Measurements from ENCODE around the gene PET100.

The PET100 gene, protein sequence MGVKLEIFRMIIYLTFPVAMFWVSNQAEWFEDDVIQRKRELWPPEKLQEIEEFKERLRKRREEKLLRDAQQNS

DNA sequence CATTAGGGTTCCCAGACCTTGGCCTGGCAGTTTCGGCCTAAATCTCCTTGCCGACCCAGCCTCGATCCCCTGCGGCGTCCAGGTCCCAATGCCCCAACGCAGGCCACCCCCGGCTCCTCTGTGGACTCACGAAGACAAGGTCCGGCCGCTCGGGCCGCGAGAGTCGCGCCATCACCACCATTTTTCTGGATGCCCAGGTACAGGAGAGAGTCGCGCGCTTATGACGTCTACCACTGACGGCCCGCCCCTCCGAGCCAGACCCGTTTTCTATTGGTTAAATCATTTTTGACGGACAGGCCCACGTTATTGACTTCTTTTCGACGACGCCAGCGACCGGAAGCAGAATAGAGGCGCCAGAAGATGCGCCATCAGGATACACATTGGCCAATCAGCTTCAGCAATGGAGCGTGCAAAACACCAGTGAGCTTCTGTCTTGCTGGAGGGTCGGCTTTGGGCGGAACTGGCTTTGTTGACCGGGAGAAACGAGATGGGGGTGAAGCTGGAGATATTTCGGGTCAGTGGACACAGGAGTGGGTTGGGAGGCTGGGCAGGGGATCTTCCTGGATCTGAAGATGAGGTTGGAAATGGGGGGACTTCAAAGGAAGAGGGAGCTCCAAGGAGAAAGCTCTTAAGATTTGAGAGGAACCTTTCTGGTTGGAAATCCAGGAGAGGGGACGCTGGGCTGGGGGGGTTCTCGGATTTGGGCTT is at the start of gene PET100, which contains the start of gene XAB2:
TSS of gene PET100 (plus strand) at position 447 of the 708 bp plus-strand sequence. CDS start at position 488, 41 bp downstream.
TSS of gene XAB2 (minus strand) at position 199 of the 708 bp plus-strand sequence. CDS start at position 181, 18 bp downstream.
- DNase-seq (ENCODE audit: low spot score), result peak; percentile 98

DNA sequence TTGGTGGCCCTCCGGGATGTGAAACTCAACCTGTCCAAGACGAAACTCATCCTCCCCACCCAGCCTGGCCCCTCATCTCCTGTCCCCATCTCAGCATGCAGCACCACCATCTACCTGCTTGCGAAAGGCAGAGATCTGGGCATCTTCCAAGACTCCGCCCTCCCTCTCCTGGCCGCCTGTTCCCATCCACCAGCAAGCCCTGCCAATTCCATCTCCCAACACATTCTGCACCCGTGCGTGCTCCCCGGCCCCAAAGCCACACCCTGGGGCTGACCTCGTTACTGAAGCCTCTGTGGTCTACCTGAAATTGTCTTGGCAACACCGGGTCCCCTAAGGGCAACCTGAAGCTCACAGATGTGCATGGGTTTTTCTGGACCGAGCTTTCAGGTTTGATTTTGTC is 47.1 kb upstream of the PET100 start:
- no peak for DNase-seq (ENCODE audit: low spot score)

GRCh38 chr19:7589822-7590221 is 39.8 kb upstream of the PET100 start:
- no peak for DNase-seq (ENCODE audit: low spot score)

GRCh38 chr19:7590256-7590655 is 39.3 kb upstream of the PET100 start:
- DNase-seq (ENCODE audit: low spot score), result no peak

GRCh38 chr19:7595466-7596133 is 34.0 kb upstream of the PET100 start, which contains the start of gene CAMSAP3:
CAMSAP3 (plus strand) TSS chr19:7595863; CDS start chr19:7596003, 140 bp downstream.
- peak; percentile 76 for DNase-seq (ENCODE audit: low spot score)

DNA sequence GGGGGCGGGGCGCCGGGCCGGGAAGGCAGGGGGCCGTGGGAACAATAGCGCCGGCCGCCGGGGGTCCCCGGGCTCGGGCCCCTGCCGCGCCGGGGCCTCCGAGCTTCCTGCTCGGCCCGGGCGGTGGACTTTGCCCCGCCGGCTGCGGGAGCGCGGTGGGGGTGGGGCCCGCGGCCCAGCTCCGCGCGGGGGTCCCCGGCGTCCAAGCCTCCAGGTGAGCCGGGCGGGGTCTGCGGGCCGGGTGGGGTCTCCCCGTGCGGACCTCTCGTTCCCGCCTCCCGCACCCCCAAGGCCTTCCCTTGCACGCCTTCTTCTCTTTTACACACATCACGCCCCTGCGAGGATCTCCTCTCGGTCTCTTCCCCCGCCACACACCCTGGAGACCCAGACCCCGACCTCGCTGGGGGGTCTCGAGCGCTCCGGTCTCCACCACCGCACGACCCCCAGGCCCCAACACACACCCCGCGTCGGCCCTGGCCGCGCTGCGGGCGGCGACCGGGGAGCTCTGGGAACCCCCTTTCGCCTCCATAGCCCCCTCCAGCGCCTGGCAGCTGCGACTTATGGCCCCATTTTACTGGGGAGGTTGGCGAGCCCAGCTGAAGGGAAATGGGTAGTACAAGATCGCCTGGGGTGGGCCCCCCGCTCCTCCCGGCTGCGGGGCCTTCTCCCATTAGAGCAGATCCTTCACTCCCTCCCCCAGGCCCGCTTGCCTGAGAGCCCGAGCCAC is 33.2 kb upstream of the PET100 start:
- DNase-seq (ENCODE audit: low spot score), result no peak

DNA sequence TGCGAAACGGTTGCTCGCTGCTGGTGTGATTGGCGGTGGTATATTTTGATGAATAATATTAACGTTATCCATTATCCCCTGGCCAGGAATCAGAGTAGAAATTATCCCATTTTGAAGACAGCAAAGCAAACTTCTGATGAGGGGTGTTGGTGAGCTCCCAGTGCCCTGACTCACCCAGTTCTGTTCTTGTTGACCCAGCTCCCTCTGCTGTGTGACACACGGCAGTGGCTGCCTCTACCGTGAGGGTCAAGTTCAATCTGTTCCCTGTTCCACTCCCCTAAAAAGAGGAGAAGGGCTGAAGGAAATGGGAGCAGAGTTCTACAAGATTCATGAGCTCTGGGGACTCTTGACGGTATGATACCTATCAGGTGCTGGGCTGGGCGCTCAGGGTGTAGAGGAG is 31.9 kb upstream of the PET100 start:
- DNase-seq (ENCODE audit: low spot score), result no peak

DNA sequence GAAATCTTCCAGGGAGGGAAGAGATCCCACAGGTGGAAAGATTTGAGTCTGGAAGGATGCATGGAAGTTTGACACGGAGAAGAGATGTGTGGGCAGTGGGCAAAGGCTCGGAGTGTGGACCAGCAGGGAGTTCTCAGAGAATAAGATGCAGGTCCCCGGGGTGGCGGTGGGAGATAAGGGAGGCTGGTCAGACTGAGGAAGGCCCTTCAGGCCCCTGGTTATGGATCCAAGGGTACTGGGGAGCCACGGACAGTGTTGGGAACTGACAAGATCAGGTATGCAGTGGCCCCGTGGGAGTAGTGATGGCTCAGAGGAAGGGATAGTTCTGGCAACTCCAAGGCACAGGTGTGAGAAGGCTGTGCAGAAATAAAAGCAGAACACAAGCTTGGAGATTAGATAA is 31.4 kb upstream of the PET100 start:
- no peak for DNase-seq (ENCODE audit: low spot score)

DNA sequence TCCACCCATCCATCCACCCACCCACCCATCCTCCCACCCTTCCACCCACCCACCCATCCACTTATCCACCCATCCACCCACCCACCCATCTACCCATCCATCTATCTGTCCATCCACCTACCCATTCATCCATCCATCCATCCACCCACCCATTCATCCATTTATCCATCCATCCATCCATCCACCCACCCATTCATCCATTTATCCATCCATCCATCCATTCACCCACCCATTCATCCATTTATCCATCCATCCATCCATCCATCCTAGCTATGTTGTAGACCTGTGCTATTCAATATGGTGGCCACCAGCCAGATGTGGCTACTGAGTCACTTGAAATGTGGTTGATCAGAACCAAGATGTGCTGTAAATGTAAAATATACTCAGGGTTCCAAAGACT is 28.9 kb upstream of the PET100 start:
- DNase-seq (ENCODE audit: low spot score), result no peak

DNA sequence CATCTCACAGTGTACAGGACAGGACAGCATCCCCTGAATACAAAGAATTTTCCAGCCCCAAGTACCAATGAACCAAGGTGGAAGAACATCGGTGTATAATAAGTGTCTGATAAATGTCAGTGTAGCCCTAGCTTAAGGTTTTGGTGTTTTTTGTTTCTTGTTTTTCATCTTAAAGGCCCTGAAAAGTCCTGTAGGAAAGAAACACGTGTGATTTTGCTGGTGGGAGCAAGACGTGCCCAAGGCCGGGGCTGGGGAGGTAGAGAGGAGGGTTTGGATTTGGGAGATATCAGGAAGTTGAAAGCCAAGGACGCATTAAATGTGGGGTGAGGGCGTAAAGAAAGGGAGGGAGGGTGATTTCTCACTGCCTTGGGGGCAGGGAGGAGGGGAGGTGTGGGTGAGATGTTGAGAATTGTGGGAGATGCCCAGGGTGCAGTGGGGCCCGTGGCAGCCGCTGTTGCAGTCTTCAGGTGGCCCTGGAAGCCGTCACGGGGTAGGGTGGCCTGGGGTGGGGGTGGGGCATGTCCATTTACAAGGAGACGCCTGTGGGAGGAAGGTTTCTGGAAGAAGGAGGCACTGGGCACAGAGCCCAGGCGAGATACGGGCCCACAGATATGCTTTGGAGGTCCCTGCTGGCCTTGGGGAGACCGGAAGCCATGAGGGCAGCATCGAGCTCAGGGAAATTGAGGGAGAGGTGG is 27.2 kb upstream of the PET100 start:
- no peak for DNase-seq (ENCODE audit: low spot score)

DNA sequence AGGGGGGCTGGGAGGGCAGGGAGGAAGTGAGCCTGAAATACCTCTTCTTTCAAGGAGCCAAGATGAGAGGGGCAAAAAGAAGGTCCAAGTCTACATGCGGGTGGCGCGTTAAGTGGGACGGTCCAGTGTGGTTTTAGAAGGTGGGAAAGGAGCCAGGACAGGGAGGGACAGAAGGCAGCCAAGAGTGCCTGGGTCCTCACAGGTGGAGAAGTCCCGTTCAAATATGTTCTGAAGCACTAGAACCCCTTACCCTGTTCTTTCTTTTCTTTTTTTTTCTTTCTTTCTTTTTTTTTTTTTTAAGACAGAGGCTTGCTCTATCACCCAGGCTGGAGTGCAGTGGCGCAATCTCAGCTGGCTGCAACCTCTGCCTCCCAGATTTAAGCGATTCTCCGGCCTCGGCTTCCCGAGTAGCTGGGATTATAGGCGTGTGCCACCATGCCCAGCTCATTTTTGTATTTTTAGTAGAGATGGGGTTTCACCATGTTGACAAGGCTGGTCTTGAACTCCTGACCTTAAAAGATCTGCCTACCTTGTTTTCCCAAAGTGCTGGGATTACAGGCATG is 26.6 kb upstream of the PET100 start:
- DNase-seq (ENCODE audit: low spot score), result no peak

DNA sequence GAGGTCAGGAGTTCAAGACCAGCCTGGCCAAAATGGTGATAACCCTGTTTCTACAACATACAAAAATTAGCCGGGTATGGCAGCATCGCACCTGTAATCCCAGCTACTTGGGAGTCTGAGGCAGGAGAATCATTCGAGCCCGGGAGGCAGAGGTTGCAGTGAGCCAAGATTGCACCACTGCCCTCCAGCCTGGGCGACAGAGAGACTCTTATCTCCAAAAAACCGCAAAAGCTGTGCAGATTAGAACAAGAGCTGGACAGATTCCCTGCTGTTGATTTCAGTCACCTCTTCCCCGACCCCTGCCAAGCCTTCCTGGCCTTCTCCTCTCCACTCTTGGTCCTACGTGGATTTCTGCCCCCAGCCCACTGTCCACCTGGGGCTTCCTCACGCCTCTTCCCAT is 25.7 kb upstream of the PET100 start:
- no peak for DNase-seq (ENCODE audit: low spot score)

- DNase-seq (ENCODE audit: low spot score), result no peak
These were observed 23.9 kb upstream of the PET100 start for GRCh38 chr19:7605490-7606222.

- DNase-seq (ENCODE audit: low spot score), result no peak
These were observed 23.3 kb upstream of the PET100 start for GRCh38 chr19:7606289-7606688.

DNA sequence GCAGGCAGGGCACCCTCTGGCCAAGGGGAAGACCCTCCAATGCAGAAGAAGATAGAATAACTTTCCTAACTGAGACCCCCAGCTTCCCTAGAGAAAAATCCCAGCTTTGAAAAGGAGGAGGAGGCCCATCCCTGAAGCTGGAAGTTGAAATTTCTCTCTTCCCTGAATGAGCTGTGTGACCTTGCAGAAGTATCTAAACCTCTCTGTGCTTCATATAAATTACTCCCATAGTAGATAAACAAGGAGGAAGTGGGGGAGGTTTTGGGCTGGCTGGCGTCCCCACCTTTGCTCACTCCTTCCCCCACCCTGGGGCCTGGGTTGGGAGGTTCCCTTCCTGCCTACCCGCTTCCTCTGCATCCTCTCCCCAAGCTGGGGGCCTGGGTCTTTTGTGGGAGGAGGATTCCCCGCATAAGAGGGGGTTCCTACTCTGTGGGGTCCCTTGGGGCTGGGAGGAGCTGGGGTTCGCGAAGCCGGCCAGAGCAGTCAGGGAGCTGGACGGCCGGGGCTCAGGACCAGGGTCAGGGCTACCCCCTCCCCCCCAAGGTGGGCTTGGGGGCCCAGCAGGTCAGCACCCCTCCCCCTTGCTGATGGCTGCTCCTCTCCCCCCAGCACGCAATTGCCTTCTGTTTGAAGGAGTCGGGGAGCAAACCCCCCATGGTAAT is 22.2 kb upstream of the PET100 start:
- no peak for DNase-seq (ENCODE audit: low spot score)

GRCh38 chr19:7607874-7608560 is 21.6 kb upstream of the PET100 start:
- no peak for DNase-seq (ENCODE audit: low spot score)

- no peak for DNase-seq (ENCODE audit: low spot score)
These were observed 18.9 kb upstream of the PET100 start for GRCh38 chr19:7610491-7611240.

DNA sequence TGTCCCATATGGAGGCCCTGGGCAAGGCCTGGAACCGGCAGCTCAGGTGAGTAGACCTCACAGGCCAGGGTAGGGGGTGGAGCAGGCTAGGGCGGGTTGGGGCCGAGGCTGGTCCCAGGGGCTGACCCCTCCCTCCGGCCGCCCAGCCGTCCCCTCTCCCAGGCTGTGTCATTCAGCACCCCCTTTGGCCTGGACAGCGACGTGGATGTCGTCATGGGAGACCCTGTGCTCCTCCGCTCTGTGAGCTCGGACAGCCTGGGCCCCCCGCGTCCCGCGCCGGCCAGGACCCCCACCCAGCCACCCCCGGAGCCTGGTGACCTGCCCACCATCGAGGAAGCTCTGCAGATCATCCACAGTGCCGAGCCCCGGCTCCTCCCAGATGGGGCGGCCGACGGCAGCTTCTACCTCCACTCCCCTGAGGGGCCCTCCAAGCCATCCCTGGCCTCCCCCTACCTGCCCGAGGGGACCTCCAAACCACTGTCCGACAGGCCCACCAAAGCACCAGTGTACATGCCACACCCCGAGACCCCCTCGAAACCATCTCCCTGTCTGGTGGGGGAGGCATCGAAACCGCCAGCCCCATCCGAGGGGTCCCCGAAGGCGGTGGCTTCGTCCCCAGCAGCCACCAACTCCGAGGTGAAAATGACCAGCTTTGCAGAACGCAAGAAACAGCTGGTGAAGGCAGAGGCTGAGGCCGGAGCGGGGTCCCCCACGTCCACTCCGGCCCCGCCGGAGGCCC is 17.9 kb upstream of the PET100 start:
- no peak for DNase-seq (ENCODE audit: low spot score)
